GM18909 (cell line): Measurements from ENCODE around the gene ERG28.
"Not testable (repeated sequence)": the region's sequence is repeated elsewhere in the genome, so short reads cannot be mapped to it uniquely, and the experiment has no call there.

Experiments used
- ATAC-seq: cut with Tn5 transposase; IDR thresholded peaks from one replicate; pipeline ENCODE4 v1.9.1; 2021; ENCODE audit warnings: mild to moderate bottlenecking; ENCODE audit not compliant: unreplicated experiment, poor library complexity

ERG28 gene

DNA sequence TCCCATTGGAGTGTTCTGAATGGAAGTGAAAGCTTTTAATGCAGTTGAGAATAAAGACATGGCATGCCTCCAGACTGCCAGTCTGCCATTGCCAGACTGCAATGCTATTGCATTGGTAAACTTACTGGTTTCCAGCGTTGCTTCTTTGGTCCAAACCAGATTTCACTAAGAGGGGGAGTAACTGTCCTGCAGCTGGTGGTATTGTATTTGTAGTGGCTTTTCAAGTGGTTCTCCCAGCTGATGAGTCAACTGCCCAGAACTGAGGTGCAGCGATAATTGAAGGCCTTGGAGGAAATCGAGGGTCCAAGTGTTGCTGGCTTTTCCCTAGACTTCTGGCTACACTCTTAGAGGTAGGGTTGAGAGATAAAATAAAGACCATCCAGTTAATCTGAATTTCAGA is 31.9 kb downstream of the ERG28 start:
- no peak for ATAC-seq

DNA sequence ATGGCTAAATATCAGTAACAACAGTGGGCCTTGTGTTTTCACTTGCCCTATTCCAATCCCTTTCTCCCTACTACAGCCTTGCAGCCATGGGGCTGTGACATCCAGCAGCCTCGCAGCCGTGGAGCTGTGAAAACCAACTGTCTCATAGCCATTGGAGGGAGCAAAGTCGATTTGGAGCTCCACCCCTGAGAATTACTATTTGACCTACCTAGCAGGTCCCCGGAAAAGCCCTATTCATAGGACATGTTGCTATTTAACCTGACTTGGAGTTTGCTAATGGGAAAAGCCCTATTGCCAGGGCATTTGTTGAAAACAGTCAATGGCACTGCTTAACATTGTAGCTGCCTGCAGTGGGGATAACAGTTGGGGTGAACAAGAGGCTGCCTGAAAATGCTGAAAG is 33.3 kb downstream of the ERG28 start:
- no peak for ATAC-seq

GRCh38 chr14:75626863-75627262 is 33.8 kb downstream of the ERG28 start:
- ATAC-seq, result no peak

GRCh38 chr14:75626396-75626795 is 34.3 kb downstream of the ERG28 start:
- no peak for ATAC-seq

DNA sequence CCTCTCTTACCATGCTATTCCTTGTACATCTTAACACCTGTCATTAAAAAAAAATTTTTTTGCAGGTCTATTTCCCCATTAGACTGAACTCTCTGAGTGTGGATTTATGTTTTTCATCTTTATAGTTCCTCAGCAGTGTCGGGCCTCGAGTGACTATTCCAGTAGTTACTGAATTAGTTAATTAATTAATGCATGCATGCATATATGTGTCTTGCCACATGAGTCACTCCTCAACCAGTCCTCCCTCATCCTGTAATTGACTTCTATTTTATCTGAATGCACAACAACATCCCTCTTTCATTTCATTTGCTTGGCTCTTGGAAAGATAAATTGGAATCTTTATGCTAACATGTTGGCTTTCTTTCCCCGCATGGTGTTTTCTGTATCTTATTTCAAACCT is 35.6 kb downstream of the ERG28 start:
- no peak for ATAC-seq

DNA sequence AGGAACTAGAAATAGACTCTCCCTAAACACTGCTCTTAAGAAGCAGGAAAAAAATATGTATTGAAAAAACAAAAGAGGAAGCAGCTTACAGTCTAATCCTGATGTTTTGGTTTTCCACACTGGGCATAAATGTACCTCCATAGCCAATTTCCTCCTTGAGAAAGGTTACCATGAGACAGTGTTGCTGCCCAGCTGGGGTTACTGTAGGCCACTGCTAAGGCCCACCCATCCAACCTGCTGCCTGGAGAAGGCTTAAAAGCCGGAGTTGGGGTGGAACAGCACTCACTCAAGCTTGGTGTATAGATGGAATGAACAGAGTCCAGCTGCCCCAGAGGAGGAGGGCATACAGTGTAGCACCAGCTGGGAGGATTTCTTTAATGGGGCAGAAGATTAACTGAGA is 41.1 kb downstream of the ERG28 start:
- no peak for ATAC-seq

DNA sequence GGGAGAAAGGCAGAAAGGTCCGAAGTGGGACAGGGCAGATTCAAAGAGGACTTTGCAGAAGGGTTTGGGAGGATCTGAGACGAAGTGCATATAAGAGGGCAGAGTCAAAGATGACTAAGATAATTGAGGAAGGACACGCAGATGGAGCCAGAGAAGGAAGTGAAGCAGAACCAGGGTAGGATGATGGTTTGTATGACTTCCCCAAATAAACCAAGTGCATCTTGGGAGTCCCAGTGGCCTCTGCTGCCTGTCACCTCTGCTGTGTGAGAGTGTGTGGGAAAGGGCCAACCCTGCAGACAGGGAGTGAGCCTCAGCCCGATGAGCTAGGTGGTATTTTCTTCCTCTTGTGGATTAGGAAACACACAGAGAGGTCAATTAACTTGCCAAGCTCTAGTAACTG is 45.5 kb downstream of the ERG28 start:
- ATAC-seq, result no peak

DNA sequence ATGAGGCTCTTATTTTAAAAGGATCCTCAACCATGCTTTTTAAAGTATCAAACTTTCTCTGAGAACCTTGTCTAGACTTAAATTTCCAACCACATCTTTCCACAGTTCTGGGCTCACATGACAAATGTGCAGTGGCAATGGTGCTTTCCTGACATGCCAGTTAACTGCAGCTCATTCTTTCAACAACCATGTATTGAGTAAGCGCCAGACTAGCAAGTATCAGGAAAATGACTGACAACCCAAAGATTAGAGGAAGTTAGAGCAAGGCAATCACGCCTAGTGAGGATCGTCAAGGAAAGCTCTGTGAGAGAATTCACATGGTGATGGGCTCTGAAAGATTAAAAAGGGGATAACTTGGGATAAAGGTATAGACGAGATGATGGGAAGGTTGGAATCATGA is 46.5 kb downstream of the ERG28 start:
- no peak for ATAC-seq

DNA sequence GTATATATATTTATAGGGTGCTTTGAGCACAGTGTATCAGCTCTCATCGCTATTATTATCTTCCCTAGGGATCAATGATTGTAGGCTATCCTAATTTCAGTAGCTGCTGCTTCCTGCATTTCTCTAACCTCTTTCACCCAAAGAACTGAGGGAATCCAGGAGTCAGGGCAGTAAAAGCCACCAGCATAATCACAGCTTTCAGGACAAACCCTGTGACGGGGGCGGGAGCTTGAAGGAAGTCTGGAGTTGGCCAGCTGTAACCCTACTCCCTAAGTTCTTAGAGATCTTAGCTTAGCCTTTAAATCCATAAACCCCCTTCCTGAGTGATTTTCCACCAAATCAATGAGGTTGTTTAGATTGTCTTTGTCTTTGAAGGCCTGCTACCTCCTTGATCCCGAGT is 48.5 kb downstream of the ERG28 start:
- no peak for ATAC-seq

DNA sequence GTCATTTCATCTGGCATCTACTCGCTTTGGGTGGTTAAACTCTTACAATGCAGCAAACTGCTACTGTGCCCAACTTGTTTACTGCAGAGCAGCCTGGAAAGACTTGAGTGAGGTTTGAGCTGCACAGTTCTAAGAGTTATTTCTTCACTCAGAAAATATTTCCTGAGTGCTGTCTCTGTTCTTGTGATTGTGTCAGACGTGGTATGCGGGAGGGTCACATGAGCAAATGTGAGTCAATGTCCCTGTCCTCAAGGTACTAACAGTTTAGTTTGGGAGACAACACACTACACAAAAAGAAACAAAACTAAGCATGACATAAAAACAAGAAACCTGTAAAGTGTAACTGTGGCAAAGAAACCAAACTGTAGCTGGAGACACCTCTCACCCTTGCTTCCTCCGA is 49.8 kb downstream of the ERG28 start:
- no peak for ATAC-seq

DNA sequence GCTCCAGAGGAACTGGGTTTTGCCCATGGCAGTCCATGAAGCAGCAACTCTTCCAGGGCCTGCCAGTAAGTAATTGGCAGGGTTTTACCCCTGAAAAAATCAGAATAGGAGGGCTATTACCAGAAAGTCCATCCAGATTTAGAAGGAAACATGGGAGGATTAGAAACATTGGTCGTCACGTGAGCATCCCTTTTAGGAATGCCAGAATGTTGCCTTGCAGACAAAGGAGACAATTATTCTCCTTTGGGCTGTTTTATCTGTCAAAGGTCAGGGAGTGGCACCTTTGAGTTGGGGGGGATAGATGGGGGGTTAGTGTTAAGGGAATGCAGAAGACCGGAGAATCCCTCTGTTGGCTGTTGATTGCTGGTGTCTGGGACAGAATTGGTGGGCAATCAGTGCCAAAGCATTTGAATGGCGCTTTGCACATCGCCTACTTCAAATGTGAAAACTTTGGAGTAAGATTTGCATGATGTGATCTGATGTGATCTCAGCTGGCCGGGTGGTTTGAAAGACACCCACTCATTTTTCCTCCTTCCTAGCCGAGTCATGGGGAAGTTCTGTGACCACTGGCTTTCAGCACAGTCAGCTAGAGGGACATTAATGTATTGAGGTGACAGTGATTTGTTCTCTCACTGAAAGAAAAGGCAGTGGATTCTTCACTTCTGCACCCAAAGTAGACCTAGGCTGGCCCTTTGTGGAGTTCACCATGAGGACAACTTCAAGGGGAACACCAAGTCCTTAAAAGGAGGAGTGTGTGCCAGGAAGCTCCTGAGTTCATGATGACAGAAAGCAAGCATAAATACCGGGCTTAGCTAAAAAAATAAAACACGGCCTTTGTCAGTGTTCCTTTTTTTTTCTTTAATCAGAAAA is 50.8 kb downstream of the ERG28 start:
- no peak for ATAC-seq

DNA sequence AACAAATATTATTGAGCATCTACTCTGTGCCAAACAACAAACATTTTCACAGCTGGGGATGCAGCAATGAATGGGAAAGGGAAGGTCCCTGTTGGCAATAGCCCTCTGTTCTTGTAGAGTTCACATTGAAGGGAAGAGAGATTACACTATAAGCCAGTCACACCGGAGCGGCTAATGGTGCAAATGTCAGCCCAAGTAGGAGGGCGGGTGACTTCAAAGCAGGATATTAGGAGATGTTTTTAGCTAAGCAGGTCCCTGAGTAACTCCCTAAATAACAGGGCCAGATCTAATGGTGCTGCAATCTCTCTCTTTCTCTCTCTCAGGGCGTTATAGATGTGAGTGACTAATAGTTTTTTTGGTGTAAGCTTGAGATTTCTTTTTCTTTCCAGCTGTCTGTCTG is 51.6 kb downstream of the ERG28 start:
- no peak for ATAC-seq

- ATAC-seq, result no peak
Measured at GRCh38 chr14:75607842-75608640, 52.6 kb downstream of the ERG28 start.

- ATAC-seq, result no peak
Measured at GRCh38 chr14:75607044-75607443, 53.6 kb downstream of the ERG28 start.

DNA sequence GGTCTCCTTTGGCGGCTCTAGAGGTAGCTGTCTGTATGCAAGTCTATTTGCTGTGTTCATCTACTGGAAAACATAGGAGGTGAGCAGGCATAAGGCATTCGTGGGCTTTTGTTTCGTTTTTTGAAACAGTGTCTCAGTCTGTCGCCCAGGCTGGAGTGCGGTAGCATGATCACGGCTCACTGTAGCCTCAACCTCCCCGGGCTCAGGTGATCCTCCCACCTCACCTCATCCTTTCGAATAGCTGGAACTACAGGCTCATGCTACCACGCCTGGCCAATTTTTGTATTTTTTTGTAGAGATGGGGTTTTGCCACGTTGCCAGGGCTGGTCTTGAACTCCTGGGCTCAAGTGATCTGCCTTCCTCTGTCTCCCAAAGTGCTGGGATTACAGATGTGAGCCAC is 54.8 kb downstream of the ERG28 start:
- no peak for ATAC-seq

DNA sequence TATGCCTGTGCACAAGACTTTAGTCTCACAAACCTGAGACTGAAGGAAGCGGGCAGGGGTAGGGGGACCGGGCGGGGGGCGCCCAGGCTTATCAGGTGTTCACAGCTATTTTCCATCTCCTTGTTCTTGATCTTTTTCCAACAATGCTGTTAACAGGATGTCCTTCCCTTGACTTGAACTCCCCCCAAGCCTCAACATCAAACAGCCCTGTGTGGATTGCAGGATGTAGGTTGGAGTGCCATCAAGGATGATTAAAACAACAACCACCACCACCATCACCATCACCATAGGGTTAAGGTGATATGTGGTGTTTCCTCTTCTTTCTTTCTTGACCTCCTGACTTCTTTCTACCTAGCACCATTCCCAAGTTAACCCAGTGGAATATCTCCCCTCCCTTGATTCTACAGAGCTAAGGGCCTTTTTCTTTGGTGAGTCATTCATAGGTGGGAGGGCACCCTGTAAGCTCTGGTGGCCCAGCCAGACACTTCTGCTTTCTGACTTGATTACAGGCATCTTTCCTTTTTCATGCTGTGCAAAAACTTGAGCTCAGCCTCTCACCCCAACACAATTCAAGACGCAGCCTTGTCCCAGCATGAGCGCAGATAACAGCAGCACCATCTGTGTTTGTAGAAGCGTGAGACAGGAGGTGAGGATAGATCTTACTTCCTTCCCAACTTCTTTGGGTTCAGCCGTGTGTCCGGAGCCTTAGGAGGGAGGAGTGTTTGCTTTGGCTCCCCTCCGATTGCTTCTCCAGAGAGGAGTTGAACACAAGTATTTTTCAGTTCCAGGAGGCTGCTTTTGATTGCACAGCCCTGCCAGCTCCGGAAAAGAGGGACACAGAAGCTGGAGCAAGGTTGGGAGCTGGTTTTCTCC is 55.5 kb downstream of the ERG28 start:
- ATAC-seq, result no peak

GRCh38 chr14:75602503-75602902 is 58.2 kb downstream of the ERG28 start:
- no peak for ATAC-seq

DNA sequence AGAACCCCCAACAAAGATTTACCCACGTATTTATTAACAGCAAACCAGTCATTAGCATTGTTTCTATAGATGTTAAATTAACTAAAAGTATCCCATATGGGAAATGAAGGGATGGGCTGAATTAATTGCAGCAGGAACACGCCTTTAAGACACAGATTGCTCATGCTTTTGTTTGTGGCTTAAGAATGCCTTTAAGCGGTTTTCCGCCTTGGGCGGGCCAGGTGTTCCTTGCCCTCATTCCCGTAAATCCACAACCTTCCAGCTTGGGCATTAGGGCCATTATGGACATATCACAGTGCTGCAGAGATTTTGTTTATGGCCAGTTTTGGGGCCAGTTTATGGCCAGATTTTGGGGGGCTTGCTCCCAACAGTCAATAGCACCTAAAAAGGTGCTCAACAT is 59.6 kb downstream of the ERG28 start:
- not testable (repeated sequence) for ATAC-seq

DNA sequence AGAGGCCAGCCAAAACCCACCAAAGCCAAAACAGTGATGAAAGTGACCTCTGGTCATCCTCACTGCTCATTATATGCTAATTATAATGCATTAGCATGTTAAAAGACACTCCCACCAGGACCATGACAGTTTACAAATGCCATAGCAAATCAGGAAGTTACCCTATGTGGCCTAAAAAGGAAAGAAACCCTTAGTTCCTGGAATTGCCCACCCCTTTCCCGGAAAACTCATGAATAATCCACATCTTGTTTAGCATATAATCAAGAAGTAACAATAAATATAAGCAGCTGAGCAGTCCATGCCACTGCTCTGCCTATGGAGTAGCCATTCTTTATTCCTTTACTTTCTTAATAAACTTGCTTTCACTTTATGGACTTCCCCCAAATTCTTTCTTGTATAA is 60.6 kb downstream of the ERG28 start:
- ATAC-seq, result not testable (repeated sequence)
